ENCODE measurements around the gene MCM6.
"Not testable (repeated sequence)": the region's sequence is repeated elsewhere in the genome, so short reads cannot be mapped to it uniquely, and the experiment has no call there.

The MCM6 gene
- total RNA-seq = 39.7 to 40.2 reads per million in 2 donors

DNA sequence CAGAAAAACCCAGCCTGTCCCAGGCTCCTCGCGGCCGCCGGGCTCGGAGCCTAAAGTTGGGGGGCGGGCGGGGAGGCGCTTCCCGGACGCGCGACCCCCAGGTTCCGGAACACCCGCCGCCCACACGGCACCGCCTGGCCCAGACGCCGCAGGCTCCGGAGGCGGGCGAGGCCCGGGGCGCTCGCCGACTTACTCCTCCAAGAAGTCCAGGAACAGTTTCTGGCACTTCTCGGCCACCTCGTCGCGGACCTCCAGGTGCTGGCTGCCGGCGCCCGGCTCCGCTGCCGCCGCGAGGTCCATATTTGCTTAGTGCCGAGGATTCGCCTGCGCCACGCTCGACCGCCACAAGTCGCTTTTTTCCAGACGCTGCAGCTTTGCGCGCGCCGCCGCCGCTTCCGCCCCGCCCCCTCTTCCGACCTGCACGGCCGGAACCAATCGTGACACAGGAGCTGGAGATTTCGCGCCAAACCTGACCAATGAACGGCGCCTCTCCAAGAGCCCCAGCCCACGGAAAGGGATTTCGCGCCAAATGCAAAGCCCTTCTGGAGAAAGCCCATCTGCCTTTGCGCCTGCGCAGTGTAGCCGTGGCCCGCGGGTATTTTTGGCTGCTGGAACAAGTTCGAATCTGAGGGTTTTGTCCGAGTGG lies at the start of gene MCM6:
TSS of gene MCM6 (minus strand) at position 378 of the 646 bp plus-strand sequence. CDS start at position 300, 78 bp downstream.
- peak; percentile 91 to 100 (median 96) for DNase-seq

- no peak for DNase-seq
These were observed 49.3 kb upstream of the MCM6 start for GRCh38 chr2:135925571-135925970.

- peak in 2 of 5 experiments; percentile 12 to 69 for DNase-seq
These were observed 40.0 kb upstream of the MCM6 start for GRCh38 chr2:135916207-135916606.

GRCh38 chr2:135914485-135914884 lies 38.2 kb upstream of the MCM6 start:
- no peak for DNase-seq

DNA sequence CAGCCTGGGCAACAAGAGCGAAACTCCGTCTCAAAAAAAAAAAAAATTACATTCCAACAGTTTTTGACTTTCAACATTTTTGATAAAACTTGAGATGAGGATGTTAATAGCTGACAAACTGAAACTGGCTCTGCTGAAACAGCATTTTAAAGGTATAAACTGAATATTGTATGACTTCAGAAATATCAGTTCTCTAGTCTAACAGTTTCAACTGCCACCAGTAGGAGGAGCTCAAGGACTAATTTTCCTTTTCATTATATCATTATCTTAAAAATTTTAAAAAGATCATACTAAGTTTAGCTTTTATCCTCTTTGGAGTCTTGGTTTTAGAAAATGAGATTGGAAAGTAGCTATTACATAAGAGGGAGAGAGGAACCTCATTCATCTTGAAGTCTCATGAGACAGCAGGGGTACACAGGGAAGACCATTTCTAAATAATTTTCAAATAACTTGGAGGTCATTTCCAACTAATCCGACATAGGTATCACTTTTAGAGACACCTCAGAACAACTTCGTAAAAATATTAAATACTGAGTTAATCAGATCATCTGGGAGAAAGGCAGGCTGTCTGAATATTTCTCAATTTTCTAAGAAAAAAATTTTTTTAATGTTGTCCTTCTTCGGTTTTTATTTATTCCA lies 37.6 kb upstream of the MCM6 start:
- peak in 3 of 5 experiments; percentile 9 to 71 (median 27) for DNase-seq

DNA sequence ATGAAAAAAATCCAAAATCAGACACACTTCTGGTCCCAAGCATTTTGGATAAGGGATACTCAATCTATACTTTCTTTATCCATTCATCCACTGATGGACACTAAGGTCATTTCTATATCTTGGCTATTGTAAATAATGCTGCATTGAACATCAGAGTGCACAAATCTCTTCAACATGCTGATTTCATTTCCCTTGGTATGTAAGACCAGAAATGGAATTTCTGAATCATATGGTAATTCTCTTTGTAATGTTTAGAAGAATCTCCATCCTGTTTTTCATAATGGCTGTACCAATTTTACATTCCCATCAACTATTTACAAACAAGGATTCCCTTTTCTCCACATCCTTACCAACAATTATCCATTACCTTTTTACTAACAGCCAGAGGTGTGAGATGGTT lies 33.7 kb upstream of the MCM6 start:
- DNase-seq = no peak

GRCh38 chr2:135905679-135906078 lies 29.4 kb upstream of the MCM6 start:
- DNase-seq = no peak

- peak in 1 of 5 experiments; percentile 59 for DNase-seq
These were observed 28.2 kb upstream of the MCM6 start for GRCh38 chr2:135904341-135904989.

- DNase-seq = no peak
These were observed 27.4 kb upstream of the MCM6 start for GRCh38 chr2:135903650-135904049.

GRCh38 chr2:135899567-135899966 lies 23.3 kb upstream of the MCM6 start:
- DNase-seq = no peak

DNA sequence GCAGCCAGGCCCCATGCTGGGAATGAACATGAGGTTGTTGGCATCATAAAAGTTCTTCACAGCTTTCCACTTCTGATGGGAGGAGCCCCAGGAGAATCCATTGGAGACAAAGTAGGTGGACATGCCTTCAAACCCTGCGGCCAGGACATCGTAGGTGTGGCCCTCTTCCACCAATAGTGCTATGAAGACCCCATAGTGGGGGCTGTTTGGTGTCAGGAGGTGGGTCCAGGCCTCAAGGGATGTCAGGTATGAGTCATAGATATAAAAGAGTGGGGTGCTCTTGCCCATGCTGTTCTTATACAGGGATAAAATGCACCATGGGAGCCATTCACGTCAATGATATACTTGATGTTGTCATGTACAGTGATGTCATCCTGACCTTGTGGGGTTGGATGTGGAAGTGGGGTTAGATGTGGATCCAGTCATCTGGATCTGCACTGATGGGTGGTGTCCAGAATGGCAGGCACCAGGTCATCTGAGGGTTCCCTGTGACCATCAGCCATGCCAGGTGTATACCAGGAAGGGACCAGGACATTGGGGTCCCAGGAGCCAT lies 22.1 kb upstream of the MCM6 start:
- no peak for DNase-seq

- DNase-seq = no peak
These were observed 18.7 kb upstream of the MCM6 start for GRCh38 chr2:135894930-135895329.

- DNase-seq = no peak
These were observed 17.1 kb upstream of the MCM6 start for GRCh38 chr2:135893374-135893794.

- DNase-seq = no peak
These were observed 14.6 kb upstream of the MCM6 start for GRCh38 chr2:135890835-135891234.

GRCh38 chr2:135890149-135890548 lies 13.9 kb upstream of the MCM6 start:
- DNase-seq = no peak

GRCh38 chr2:135888587-135888986 lies 12.3 kb upstream of the MCM6 start:
- not testable (repeated sequence) for DNase-seq

DNA sequence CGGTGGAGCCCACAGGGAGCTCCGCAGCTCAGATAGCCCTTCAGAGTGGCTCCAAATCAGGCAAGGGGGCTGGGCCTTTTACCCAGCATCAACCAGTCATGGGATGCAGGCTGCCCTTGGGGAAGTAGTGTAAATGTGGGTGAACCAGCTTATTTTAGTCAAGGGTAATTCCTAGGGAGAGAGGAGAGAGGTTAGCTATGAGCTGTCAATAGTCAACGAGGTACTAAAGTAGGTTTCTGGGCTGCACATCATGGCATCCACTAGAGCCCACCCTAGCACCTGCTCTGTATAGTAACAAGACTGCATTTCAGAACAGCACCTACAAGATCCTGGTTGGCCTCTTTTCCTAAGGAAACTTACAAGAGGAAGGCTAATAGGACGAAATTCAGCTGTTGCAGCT lies 9.5 kb upstream of the MCM6 start:
- DNase-seq = no peak

DNA sequence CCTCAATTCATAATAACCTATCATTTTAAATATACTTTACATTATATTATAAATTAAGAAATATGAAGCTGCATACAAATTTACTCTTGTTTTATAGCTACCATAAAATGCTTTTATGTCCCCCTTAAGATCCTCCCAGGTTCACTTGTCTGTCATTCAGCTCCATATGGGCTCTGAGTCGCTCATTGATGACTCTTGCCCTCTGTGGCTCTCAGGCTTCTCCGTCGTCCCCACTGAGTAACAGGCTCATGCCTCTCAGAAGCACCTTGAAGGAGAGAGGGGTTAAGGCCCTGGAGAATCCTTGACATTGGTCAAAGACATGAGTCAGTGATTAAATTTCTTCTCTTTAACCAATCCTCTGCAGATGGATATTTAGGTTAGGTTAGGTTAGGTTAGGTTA lies 6.2 kb upstream of the MCM6 start:
- DNase-seq = no peak

DNA sequence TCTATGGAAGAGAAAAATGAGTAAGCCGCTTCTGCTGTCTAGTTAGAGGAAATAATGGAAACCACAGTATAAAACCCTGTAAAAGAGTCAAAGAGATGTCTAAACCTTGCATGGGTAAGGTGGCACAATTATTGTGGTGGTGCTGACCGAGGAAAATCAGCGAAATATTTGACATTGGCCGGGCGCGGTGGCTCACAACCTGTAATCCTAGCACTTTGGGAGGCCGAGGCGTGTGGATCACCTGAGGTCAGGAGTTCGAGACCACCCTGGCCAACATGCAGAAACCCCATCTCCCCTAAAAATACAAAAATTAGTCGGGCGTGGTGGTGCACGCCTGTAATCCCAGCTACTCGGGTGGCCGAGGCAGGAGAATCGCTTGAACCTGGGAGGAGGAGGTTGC lies 527 bp upstream of the MCM6 start:
- DNase-seq = not testable (repeated sequence)

GRCh38 chr2:135875491-135876065 lies 665 bp downstream of the MCM6 start:
- peak; percentile 44 to 92 (median 71) for DNase-seq

- peak in 1 of 5 experiments; percentile 48 for DNase-seq
These were observed 1.4 kb downstream of the MCM6 start for GRCh38 chr2:135874777-135875365.

- DNase-seq = peak in 1 of 5 experiments; percentile 68
These were observed 5.7 kb downstream of the MCM6 start for GRCh38 chr2:135870571-135870970.

DNA sequence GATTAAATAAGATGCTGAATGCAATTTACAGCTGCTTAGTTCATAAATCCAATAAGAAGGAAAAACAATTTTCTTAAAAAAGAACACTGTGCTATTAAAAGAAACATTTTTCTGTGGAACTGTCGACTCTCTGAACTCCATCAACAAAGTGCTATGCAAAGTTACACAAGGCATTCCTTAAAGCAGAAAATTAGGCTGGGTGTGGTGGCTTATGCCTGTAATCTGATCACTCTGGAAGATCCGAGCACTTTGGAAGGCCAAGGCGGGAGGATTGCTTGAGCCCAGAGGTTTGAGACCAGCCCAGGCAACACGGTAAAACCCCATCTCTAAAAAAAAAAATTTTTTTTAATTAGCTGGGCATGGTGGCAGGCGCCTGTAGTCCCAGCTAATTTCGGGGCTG lies 13.0 kb downstream of the MCM6 start:
- DNase-seq = no peak

Measured in T-helper 2 cell (primary cell).